A673 (cell line): ENCODE data around the gene EPN1. TPM values are rescaled to one million over a fixed set of nuclear protein-coding genes. Genes with fewer than 3 reads are reported as not detected.
A peak's percentile ranks its signal among the peaks of the same experiment; 100 is the strongest.

Experiments
- BruUV-seq: library from RNA; stranded (reverse); fragments of 400-500 nt; replicated peaks from 2 replicates; lab custom pipeline; 2021; lab: Mats Ljungman, UMichigan
- CTCF ChIA-PET: fragments of 300-600 bp; sonication (Branson Sonifier 250); formaldehyde crosslinking; loops from one replicate; lab custom pipeline; 2022; ENCODE audit warnings: antibody characterized with exemption; lab: Charles Lee
- POLR2A ChIA-PET: fragments of 300-600 bp; sonication (Branson Sonifier 250); formaldehyde crosslinking; loops from one replicate; lab custom pipeline; 2022; ENCODE audit warnings: antibody characterized with exemption; ENCODE audit not compliant: low non-redundant PET; lab: Charles Lee
- DNase-seq: peaks from one replicate; pipeline ENCODE4 v3.0.0-alpha.2; 2015; ENCODE audit warnings: low spot score
- H3K27ac ChIP-seq: fragments of 200-600 bp; sonication (generic); 2 replicates; pipeline ENCODE4 v1.5.1; 2016; ENCODE audit warnings: mixed run types, low read depth, mild to moderate bottlenecking, mixed read lengths, antibody characterized with exemption, low read length; ENCODE audit not compliant: poor library complexity, severe bottlenecking
- H3K27me3 ChIP-seq: fragments of 200-600 bp; sonication (generic); replicated peaks from 2 replicates; pipeline ENCODE4 v1.6.1; 2017; ENCODE audit warnings: mixed run types, low read depth, mild to moderate bottlenecking, mixed read lengths, antibody characterized with exemption, low read length; ENCODE audit not compliant: insufficient read depth, poor library complexity
- H3K36me3 ChIP-seq: fragments of 200-600 bp; sonication (generic); 2 replicates; pipeline ENCODE4 v1.6.1; 2016; ENCODE audit warnings: mixed run types, mild to moderate bottlenecking, mixed read lengths, antibody characterized with exemption, low read length; ENCODE audit not compliant: insufficient read depth, poor library complexity, severe bottlenecking
- H3K4me1 ChIP-seq: fragments of 200-600 bp; sonication (generic); 2 replicates; pipeline ENCODE4 v1.6.1; 2017; ENCODE audit warnings: mixed run types, mild to moderate bottlenecking, mixed read lengths, antibody characterized with exemption, low read length; ENCODE audit not compliant: insufficient read depth, poor library complexity, severe bottlenecking
- H3K4me3 ChIP-seq: fragments of 200-600 bp; sonication (generic); 2 replicates; pipeline ENCODE4 v1.5.1; 2016; ENCODE audit warnings: low read depth, mixed run types, mild to moderate bottlenecking, mixed read lengths, low read length; ENCODE audit not compliant: poor library complexity, severe bottlenecking
- H3K9me3 ChIP-seq: fragments of 200-600 bp; sonication (generic); 2 replicates; pipeline ENCODE4 v1.6.1; 2016; ENCODE audit warnings: mixed run types, low read depth, mild to moderate bottlenecking, mixed read lengths, antibody characterized with exemption, low read length; ENCODE audit not compliant: poor library complexity, severe bottlenecking
- CTCF ChIP-seq: fragments of 300-800, 200-600 bp; sonication (generic); conservative IDR thresholded peaks from 2 replicates; pipeline ENCODE4 v1.5.1; 2017; ENCODE audit warnings: low read depth, mild to moderate bottlenecking, antibody characterized with exemption, low read length, moderate library complexity, mixed read lengths
- EZH2 ChIP-seq: fragments of 200-600 bp; sonication (generic); IDR thresholded peaks from 2 replicates; pipeline ENCODE4 v1.6.1; 2017; ENCODE audit warnings: borderline replicate concordance, low read depth, mild to moderate bottlenecking, mixed read lengths, antibody characterized with exemption, low read length; ENCODE audit not compliant: poor library complexity, severe bottlenecking
- intact Hi-C: fragments of 100-400 bp; cut with micrococcal nuclease; formaldehyde crosslinking; loops from one replicate; pipeline ENCODE4 v1.10.0; 2022; ENCODE audit not compliant: unreplicated experiment
- total RNA-seq: library from RNA; stranded (reverse); gene quantifications from 2 replicates; pipeline ENCODE4 v1.2.3, GENCODE V29; 2021

Gene EPN1
- total RNA-seq, 1 experiment from 2014 or later, result 178 TPM

- Histone ChIP-seq H3K9me3 (no peaks in the 10 kb centered on the region), H3K36me3 (no peaks in the 10 kb centered on the region), H3K27ac (peak overlapping the region; percentile 87), H3K27me3 (no peaks in the 10 kb centered on the region), H3K4me3 (no peak overlapping the region), H3K4me1 (peaks cover 14% of the 10 kb centered on the region)
- POLR2A ChIA-PET, result no interaction called here
- no peak for TF ChIP-seq EZH2
- TF ChIP-seq CTCF, result no peak
- BruUV-seq, result no TSS peak
- CTCF ChIA-PET, result interaction anchor here (0.7 to 1.5 kb wide), 3 partner anchors 9 to 71 kb away, joined by 3 to 13 read pairs (median 5); partner anchors contain the start of gene ZNF784
- intact Hi-C loops, result loop anchor here (2.0 to 5.0 kb wide), 2 partner anchors 175 to 492 kb away; no protein-coding TSS in a partner anchor
- no peak for DNase-seq
Measured at GRCh38 chr19:55633861-55634260, 41.2 kb upstream of the EPN1 start.

DNA sequence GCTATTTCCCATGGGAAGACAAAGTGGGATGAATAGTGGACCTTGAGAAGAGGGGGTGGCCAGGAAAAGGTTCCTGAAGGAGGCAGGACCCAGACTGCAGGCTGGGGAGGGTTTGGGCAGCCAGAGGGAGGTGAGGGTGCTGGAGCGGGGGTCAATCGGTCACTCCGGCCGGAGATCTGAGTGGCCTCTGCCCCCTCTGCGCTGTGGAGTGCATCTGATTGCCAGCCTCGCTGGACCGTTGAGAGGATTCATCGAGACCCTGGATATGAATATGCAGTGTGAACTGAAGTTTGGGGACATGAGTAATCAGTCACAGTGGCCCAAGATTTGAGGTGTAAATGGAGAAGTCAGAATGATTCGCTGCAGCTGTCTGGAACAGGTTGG, 39.7 kb upstream of the EPN1 start:
- TSS peak; percentile 58 for BruUV-seq
- TF ChIP-seq CTCF (no peak), EZH2 (no peak)
- Histone ChIP-seq H3K9me3 (no peaks in the 10 kb centered on the region), H3K36me3 (no peaks in the 10 kb centered on the region), H3K27me3 (no peaks in the 10 kb centered on the region), H3K27ac (peak overlapping the region; percentile 87), H3K4me1 (peaks cover 19% of the 10 kb centered on the region), H3K4me3 (peak overlapping the region; percentile 70)
- POLR2A ChIA-PET, result no interaction called here
- CTCF ChIA-PET, result no interaction called here
- no peak for DNase-seq
- intact Hi-C loops, result no loop called here

DNA sequence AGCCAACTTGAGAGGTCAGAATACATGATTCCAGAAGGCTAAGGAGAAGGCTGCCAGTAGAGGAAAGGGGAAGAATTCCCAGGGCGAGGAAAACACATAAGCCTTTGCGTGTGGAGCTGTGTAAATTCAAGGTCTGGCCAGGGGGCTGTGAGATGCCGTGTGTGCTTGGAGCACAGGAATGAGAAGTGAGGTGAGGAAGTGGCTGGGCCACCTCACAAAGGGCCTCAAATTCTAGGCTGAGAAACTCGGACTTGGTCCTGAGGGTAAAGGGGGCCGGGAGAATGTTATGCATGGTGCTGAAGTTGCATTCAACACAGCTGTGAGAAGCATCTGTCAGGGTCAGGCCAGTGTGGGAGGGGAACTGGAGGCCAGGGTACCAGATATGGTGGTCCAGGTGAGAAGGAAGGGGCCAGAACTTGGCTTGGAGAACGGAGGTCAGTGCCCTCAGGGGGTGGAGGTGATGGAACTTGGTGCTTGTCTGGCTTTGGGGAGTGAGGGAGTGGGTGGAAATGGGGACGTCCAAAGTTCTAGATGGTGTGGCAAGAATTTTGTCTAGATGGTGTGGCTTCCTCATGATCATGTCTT, 39.1 kb upstream of the EPN1 start:
- Histone ChIP-seq H3K4me3 (peak overlapping the region; percentile 70), H3K27ac (no peak overlapping the region), H3K4me1 (peaks cover 21% of the 10 kb centered on the region), H3K9me3 (no peaks in the 10 kb centered on the region), H3K36me3 (no peaks in the 10 kb centered on the region), H3K27me3 (no peaks in the 10 kb centered on the region)
- intact Hi-C loops, result no loop called here
- no TSS peak for BruUV-seq
- no peak for TF ChIP-seq EZH2
- POLR2A ChIA-PET, result no interaction called here
- CTCF ChIA-PET, result interaction anchor here (0.6 kb wide), 1 partner anchor 618 kb away, joined by 5 read pairs; no protein-coding TSS in a partner anchor
- no peak for DNase-seq
